Measurements from ENCODE around the gene AOAH. TPM values are rescaled to one million over a fixed set of nuclear protein-coding genes. Genes with fewer than 3 reads are reported as not detected.

Gene AOAH
- total RNA-seq, 1 experiment from 2014 or later, result 0.39 TPM

DNA sequence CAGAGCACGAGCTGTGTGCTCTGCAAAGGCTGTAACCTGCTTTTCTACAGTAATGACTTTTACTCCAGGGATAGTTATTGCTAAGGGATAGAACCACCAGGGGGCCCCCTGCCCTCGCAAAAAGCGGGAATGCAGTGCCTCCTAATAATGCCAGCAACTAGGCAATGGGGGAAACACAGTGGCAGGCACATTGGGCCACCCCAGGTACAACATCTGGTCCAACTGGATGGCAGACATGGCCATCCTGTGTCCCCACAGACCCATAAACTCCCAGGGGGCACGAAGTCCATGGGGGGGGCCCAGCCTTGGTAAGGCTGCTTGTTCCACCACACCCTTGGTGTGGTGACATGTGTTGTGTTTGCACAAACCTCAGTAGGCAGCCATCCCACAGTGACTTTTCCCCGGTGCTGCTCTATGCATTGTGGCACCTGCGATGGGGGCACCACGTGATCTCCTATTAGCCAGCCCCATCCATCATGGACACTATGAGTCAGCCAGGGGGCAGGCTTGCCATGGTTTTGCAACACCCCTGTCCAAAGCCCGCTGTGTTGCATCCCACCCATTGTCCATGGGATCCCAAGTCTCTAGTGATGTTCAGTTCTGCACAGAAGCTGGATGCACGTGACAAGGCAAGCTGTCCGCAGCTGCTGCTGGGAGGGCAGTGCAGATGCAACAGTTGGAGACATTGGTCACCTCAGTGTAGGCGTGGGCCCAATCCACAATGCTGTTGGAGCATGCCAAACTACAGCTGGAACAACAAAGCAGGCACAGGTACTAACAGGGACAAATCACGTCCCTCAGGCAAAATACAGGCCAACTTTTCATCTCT is 250.6 kb downstream of the AOAH start:
- Histone ChIP-seq H2AFZ (ENCODE audit: low read length) (no peak overlapping the region), H4K8ac (replicated peaks; ENCODE audit: insufficient read length, low read depth, low read length) (no peak overlapping the region), H3K79me2 (ENCODE audit: insufficient read depth, low read length) (no peaks in the 10 kb centered on the region), H3K18ac (ENCODE audit: insufficient read length, low read depth, low read length) (no peak overlapping the region), H3K56ac (ENCODE audit: insufficient read length, low read depth, low read length) (no peak overlapping the region), H3K27me3 (ENCODE audit: insufficient read depth, low read length) (no peaks in the 10 kb centered on the region), H3T11ph (ENCODE audit: low read length) (no peak overlapping the region), H4K5ac (ENCODE audit: insufficient read length, low read depth, low read length) (no peak overlapping the region), H2BK20ac (ENCODE audit: low read depth, low read length, poor library complexity, severe bottlenecking) (no peak overlapping the region), H3K27ac (ENCODE audit: insufficient read length, low read depth, low read length) (no peak overlapping the region), H2BK5ac (ENCODE audit: insufficient read length, low read length) (no peak overlapping the region), H4K91ac (ENCODE audit: insufficient read length, low read depth, low read length) (no peak overlapping the region), H3K79me1 (ENCODE audit: insufficient read depth, low read depth, low read length, poor library complexity, severe bottlenecking) (no peaks in the 10 kb centered on the region), H3K9me3 (ENCODE audit: control insufficient read depth, low read depth, low read length) (no peaks in the 10 kb centered on the region), H3K9ac (ENCODE audit: extremely low read depth, insufficient read length, low read length) (no peak overlapping the region), H2BK12ac (ENCODE audit: insufficient read length, low read depth, low read length) (no peak overlapping the region), H3K23me2 (ENCODE audit: insufficient read length, low read depth, low read length, poor library complexity, severe bottlenecking) (no peaks in the 10 kb centered on the region), H2BK15ac (ENCODE audit: low read depth, low read length) (no peak overlapping the region), H3K23ac (ENCODE audit: insufficient read length, low read depth, low read length) (no peak overlapping the region), H2BK120ac (ENCODE audit: low read depth, low read length, poor library complexity, severe bottlenecking) (no peak overlapping the region), H3K14ac (ENCODE audit: insufficient read depth, low read length) (no peak overlapping the region), H3K4me1 (ENCODE audit: insufficient read depth, low read length) (no peaks in the 10 kb centered on the region), H4K20me1 (ENCODE audit: control insufficient read depth, insufficient read depth, insufficient read length) (no peaks in the 10 kb centered on the region), H3K4ac (ENCODE audit: low read depth, low read length) (no peak overlapping the region), H3K4me2 (ENCODE audit: insufficient read depth, insufficient read length, low read length) (no peak overlapping the region), H2AK5ac (ENCODE audit: insufficient read length, low read length) (no peak overlapping the region)
- peak; percentile 69 for DNase-seq
- H3K4me3 Mint-ChIP-seq, result no peak overlapping the region; a peak in 1 of 5 replicates
- no peaks in the 10 kb centered on the region for H3K27me3 Mint-ChIP-seq (ENCODE audit: low read depth)
- no peaks in the 10 kb centered on the region for H3K36me3 Mint-ChIP-seq (ENCODE audit: insufficient read depth in 1 of 3, low read depth in 3 of 3)
- WGBS (ENCODE audit: extremely low coverage, insufficient read length, low lambda C conversion rate), result no CpG with 5 or more reads among the region's 12 CpGs
- 0 out of 4 replicates have a peak, but pooled peaks cover 0 to 2% of the 10 kb centered on the region in 2 experiments for H3K4me1 Mint-ChIP-seq
- TF ChIP-seq, protein P1, sequence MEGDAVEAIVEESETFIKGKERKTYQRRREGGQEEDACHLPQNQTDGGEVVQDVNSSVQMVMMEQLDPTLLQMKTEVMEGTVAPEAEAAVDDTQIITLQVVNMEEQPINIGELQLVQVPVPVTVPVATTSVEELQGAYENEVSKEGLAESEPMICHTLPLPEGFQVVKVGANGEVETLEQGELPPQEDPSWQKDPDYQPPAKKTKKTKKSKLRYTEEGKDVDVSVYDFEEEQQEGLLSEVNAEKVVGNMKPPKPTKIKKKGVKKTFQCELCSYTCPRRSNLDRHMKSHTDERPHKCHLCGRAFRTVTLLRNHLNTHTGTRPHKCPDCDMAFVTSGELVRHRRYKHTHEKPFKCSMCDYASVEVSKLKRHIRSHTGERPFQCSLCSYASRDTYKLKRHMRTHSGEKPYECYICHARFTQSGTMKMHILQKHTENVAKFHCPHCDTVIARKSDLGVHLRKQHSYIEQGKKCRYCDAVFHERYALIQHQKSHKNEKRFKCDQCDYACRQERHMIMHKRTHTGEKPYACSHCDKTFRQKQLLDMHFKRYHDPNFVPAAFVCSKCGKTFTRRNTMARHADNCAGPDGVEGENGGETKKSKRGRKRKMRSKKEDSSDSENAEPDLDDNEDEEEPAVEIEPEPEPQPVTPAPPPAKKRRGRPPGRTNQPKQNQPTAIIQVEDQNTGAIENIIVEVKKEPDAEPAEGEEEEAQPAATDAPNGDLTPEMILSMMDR (conservative IDR thresholded peaks at IDR 0.05), result peak; percentile 83
- no peaks in the 10 kb centered on the region for H3K9me3 Mint-ChIP-seq
- H3K27ac Mint-ChIP-seq, result no peak overlapping the region; a peak in 1 of 7 replicates

Measured in H9 (cell line).